Common myeloid progenitor, CD34-positive (primary cell): ENCODE results near the gene PAH.

Experiments used
- CTCF ChIA-PET: fragments of 350-600 bp; sonication (Branson Sonifier 250); formaldehyde crosslinking; loops from one replicate; lab custom pipeline; 2021; ENCODE audit warnings: antibody characterized with exemption; lab: Charles Lee
- POLR2A ChIA-PET: fragments of 350-600 bp; sonication (Branson Sonifier 250); formaldehyde crosslinking; loops from one replicate; lab custom pipeline; 2021; ENCODE audit warnings: antibody characterized with exemption; lab: Charles Lee
- DNase-seq, 3 donors: peaks; one replicate each; pipeline versions ENCODE4 v3.0.0 to v3.0.0-alpha.2; 2013
- H3K27ac ChIP-seq, 2 experiments: 1 replicate in 1 of 2; 2 replicates in 1 of 2; pipeline ENCODE4 v1.7.0; 2013; ENCODE audit warnings: inconsistent platforms in 2 of 2, low read length in 2 of 2, mild to moderate bottlenecking in 2 of 2, low read depth in 1 of 2, moderate library complexity in 1 of 2; ENCODE audit not compliant: severe bottlenecking in 2 of 2, insufficient read depth in 1 of 2, poor library complexity in 1 of 2
- H3K27me3 ChIP-seq, 5 experiments: replicated peaks in 2 of 5; 1 replicate in 3 of 5; 2 replicates in 2 of 5; pipeline versions ENCODE4 v1.6.1 to v1.7.0; 2013; ENCODE audit warnings: low read length in 4 of 5, mild to moderate bottlenecking in 2 of 5, moderate library complexity in 2 of 5, inconsistent platforms in 1 of 5; ENCODE audit not compliant: insufficient read depth in 5 of 5, control insufficient read depth in 4 of 5
- H3K36me3 ChIP-seq, 4 experiments: 1 replicate in 2 of 4; 2 replicates in 2 of 4; pipeline versions ENCODE4 v1.6.1 to v1.7.0; 2013; ENCODE audit warnings: low read length in 3 of 4, control low read depth in 1 of 4, mild to moderate bottlenecking in 1 of 4; ENCODE audit not compliant: control insufficient read depth in 4 of 4, insufficient read depth in 4 of 4
- H3K4me1 ChIP-seq, 4 experiments: 1 replicate in 3 of 4; 2 replicates in 1 of 4; pipeline versions ENCODE4 v1.6.1 to v1.7.1; 2013; ENCODE audit warnings: low read length in 3 of 4, mild to moderate bottlenecking in 3 of 4, control low read depth in 1 of 4, inconsistent platforms in 1 of 4, moderate library complexity in 1 of 4; ENCODE audit not compliant: control insufficient read depth in 4 of 4, insufficient read depth in 4 of 4; ENCODE audit errors: control extremely low read depth in 1 of 4
- H3K4me3 ChIP-seq, 7 experiments: 1 replicate in 4 of 7; 2 replicates in 3 of 7; pipeline versions ENCODE4 v1.5.1 to v1.7.0; 2013; ENCODE audit warnings: mild to moderate bottlenecking in 7 of 7, low read length in 6 of 7, moderate library complexity in 6 of 7, inconsistent platforms in 2 of 7, low read depth in 2 of 7, control low read depth in 1 of 7; ENCODE audit not compliant: insufficient read depth in 4 of 7, control insufficient read depth in 1 of 7; ENCODE audit errors: extremely low read depth in 1 of 7
- H3K9me3 ChIP-seq, 5 experiments: 1 replicate in 4 of 5; 2 replicates in 1 of 5; pipeline versions ENCODE4 v1.6.1 to v1.7.1; 2013; ENCODE audit warnings: low read length in 4 of 5, mild to moderate bottlenecking in 2 of 5, inconsistent platforms in 1 of 5, low read depth in 1 of 5, moderate library complexity in 1 of 5; ENCODE audit not compliant: control insufficient read depth in 4 of 5, insufficient read depth in 2 of 5; ENCODE audit errors: control extremely low read depth in 1 of 5
- WGBS: methylation state at CpG from one replicate; pipeline ENCODE4 v1.1.5; 2013; ENCODE audit not compliant: insufficient coverage; 5-methylcytosine and 5-hydroxymethylcytosine counted together

The PAH gene

GRCh38 chr12:102797528-102797927 lies 119.5 kb downstream of the PAH start:
- no peaks in the 10 kb centered on the region for H3K36me3 ChIP-seq
- CTCF ChIA-PET = no interaction called here

GRCh38 chr12:102793921-102794320 lies 123.1 kb downstream of the PAH start:
- POLR2A ChIA-PET = no interaction called here
- Histone ChIP-seq H3K4me1 (no peaks in the 10 kb centered on the region), H3K36me3 (no peaks in the 10 kb centered on the region), H3K9me3 (no peaks in the 10 kb centered on the region), H3K4me3 (no peak overlapping the region), H3K27me3 (no peaks in the 10 kb centered on the region), H3K27ac (no peak overlapping the region)
- WGBS = 89% methylated on average over 7 of the region's 7 CpGs
- CTCF ChIA-PET = interaction anchor here (1.4 kb wide), 1 partner anchor 22 kb away, joined by 3 read pairs; no protein-coding TSS in a partner anchor
- no peak for DNase-seq

More at GRCh38 chr12:102797528-102797927, 119.5 kb downstream of the PAH start:
- WGBS = 97% methylated on average over 5 of the region's 5 CpGs
- Histone ChIP-seq H3K27ac (no peak overlapping the region), H3K9me3 (no peaks in the 10 kb centered on the region), H3K27me3 (no peaks in the 10 kb centered on the region), H3K4me1 (no peaks in the 10 kb centered on the region), H3K4me3 (no peak overlapping the region)
- no peak for DNase-seq
- POLR2A ChIA-PET = no interaction called here
